ENCODE measurements around the gene CYFIP1.

CYFIP1 gene

DNA sequence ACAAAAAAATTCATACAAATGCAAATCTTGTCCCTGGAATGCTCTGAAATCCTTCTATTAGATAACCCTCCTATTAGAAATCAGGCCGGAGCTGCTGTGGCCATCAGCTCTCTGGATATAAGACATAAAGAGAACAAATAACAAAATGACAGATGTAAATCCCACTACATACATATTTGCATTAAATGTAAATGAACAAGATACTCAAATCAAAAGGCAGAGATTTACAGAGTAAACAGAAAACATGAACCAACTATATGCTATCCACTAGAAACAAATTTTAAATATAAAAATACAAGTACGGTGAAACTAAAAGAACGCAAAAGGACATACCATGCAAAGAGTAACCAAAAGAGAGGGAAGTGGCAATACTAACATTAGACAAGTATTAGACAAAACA, 10.7 kb downstream of the CYFIP1 start:
- Histone ChIP-seq H2BK12ac (ENCODE audit: low read length) (no peak overlapping the region), H4K8ac (ENCODE audit: low read depth, low read length) (no peak overlapping the region), H2BK5ac (ENCODE audit: low read length) (no peak overlapping the region), H3K4me3 (ENCODE audit: low read length in 2 of 2) (no peak overlapping the region), H3K79me1 (ENCODE audit: low read depth, low read length) (peaks cover 15% of the 10 kb centered on the region), H3K4me2 (ENCODE audit: insufficient read depth, low read length, poor library complexity, severe bottlenecking) (no peak overlapping the region), H3K27me3 (ENCODE audit: control insufficient read depth in 3 of 3, insufficient read depth in 3 of 3, low read depth in 1 of 3, low read length in 3 of 3) (no peaks in the 10 kb centered on the region), H3K36me3 (replicated peaks in 1 of 2; ENCODE audit: control insufficient read depth in 2 of 2, insufficient read depth in 2 of 2, low read length in 2 of 2) (peaks cover 3 to 7% of the 10 kb centered on the region in 2 donors), H2BK120ac (ENCODE audit: low read depth, low read length) (no peak overlapping the region), H3K4ac (ENCODE audit: low read length) (no peak overlapping the region), H3K14ac (ENCODE audit: low read length) (no peak overlapping the region), H2AK5ac (ENCODE audit: low read depth, low read length) (no peak overlapping the region), H3K23ac (ENCODE audit: low read depth, low read length, poor library complexity) (no peak overlapping the region), H3K9me3 (replicated peaks in 1 of 2; ENCODE audit: control insufficient read depth in 2 of 2, insufficient read depth in 1 of 2, low read depth in 1 of 2, low read length in 2 of 2) (peaks cover 2 to 19% of the 10 kb centered on the region in 2 donors), H2BK15ac (ENCODE audit: low read length) (no peak overlapping the region), H3K18ac (ENCODE audit: low read length) (no peak overlapping the region), H3K9ac (ENCODE audit: low read depth, low read length, poor library complexity) (no peak overlapping the region), H3K27ac (replicated peaks; ENCODE audit: low read length) (no peak overlapping the region), H2AFZ (ENCODE audit: low read length) (no peak overlapping the region), H4K91ac (ENCODE audit: low read depth, low read length, poor library complexity) (no peak overlapping the region), H3K4me1 (ENCODE audit: control insufficient read depth in 2 of 2, insufficient read depth in 1 of 2, low read depth in 1 of 2, low read length in 2 of 2) (peaks cover 0 to 1% of the 10 kb centered on the region in 2 donors)
- WGBS, 2 donors (ENCODE audit: extremely low coverage in 2 of 2, insufficient read length in 2 of 2, insufficient replicate concordance in 1 of 2), result no CpG with 5 or more reads among the region's 3 CpGs
- no peak for DNase-seq (ENCODE audit: low spot score)

- H3K14ac ChIP-seq (ENCODE audit: low read length), result no peak overlapping the region
- H3K9ac ChIP-seq (ENCODE audit: low read depth, low read length, poor library complexity), result no peak overlapping the region
- WGBS, 2 donors (ENCODE audit: extremely low coverage in 2 of 2, insufficient read length in 2 of 2, insufficient replicate concordance in 1 of 2), result no CpG with 5 or more reads among the region's 5 CpGs
- peaks cover 2 to 19% of the 10 kb centered on the region in 2 donors for H3K9me3 ChIP-seq (replicated peaks in 1 of 2; ENCODE audit: control insufficient read depth in 2 of 2, insufficient read depth in 1 of 2, low read depth in 1 of 2, low read length in 2 of 2)
- no peaks in the 10 kb centered on the region for H3K27me3 ChIP-seq (ENCODE audit: control insufficient read depth in 3 of 3, insufficient read depth in 3 of 3, low read depth in 1 of 3, low read length in 3 of 3)
- H3K4me1 ChIP-seq (ENCODE audit: control insufficient read depth in 2 of 2, insufficient read depth in 1 of 2, low read depth in 1 of 2, low read length in 2 of 2), result peaks cover 0 to 4% of the 10 kb centered on the region in 2 donors
- H3K4me3 ChIP-seq (ENCODE audit: low read length in 2 of 2), result no peak overlapping the region
- H4K91ac ChIP-seq (ENCODE audit: low read depth, low read length, poor library complexity), result no peak overlapping the region
- H3K27ac ChIP-seq (replicated peaks; ENCODE audit: low read length), result no peak overlapping the region
- H2AFZ ChIP-seq (ENCODE audit: low read length), result no peak overlapping the region
- no peak overlapping the region for H2BK120ac ChIP-seq (ENCODE audit: low read depth, low read length)
- H2BK12ac ChIP-seq (ENCODE audit: low read length), result no peak overlapping the region
- no peak overlapping the region for H2AK5ac ChIP-seq (ENCODE audit: low read depth, low read length)
- DNase-seq (ENCODE audit: low spot score), result no peak
- H3K4ac ChIP-seq (ENCODE audit: low read length), result no peak overlapping the region
- no peak overlapping the region for H2BK5ac ChIP-seq (ENCODE audit: low read length)
- H3K18ac ChIP-seq (ENCODE audit: low read length), result no peak overlapping the region
- no peak overlapping the region for H3K23ac ChIP-seq (ENCODE audit: low read depth, low read length, poor library complexity)
- H2BK15ac ChIP-seq (ENCODE audit: low read length), result no peak overlapping the region
- H3K36me3 ChIP-seq (replicated peaks in 1 of 2; ENCODE audit: control insufficient read depth in 2 of 2, insufficient read depth in 2 of 2, low read length in 2 of 2), result peaks cover 3 to 7% of the 10 kb centered on the region in 2 donors
- no peak overlapping the region for H4K8ac ChIP-seq (ENCODE audit: low read depth, low read length)
- H3K4me2 ChIP-seq (ENCODE audit: insufficient read depth, low read length, poor library complexity, severe bottlenecking), result no peak overlapping the region
- peaks cover 18% of the 10 kb centered on the region for H3K79me1 ChIP-seq (ENCODE audit: low read depth, low read length)
Measured at GRCh38 chr15:22968366-22968765, 11.8 kb downstream of the CYFIP1 start.

GRCh38 chr15:22967084-22967770, 12.9 kb downstream of the CYFIP1 start:
- Histone ChIP-seq H3K36me3 (replicated peaks in 1 of 2; ENCODE audit: control insufficient read depth in 2 of 2, insufficient read depth in 2 of 2, low read length in 2 of 2) (peaks cover 3 to 10% of the 10 kb centered on the region in 2 donors), H4K91ac (ENCODE audit: low read depth, low read length, poor library complexity) (no peak overlapping the region), H3K4me1 (ENCODE audit: control insufficient read depth in 2 of 2, insufficient read depth in 1 of 2, low read depth in 1 of 2, low read length in 2 of 2) (peaks cover 0 to 4% of the 10 kb centered on the region in 2 donors), H2BK120ac (ENCODE audit: low read depth, low read length) (no peak overlapping the region), H3K9me3 (replicated peaks in 1 of 2; ENCODE audit: control insufficient read depth in 2 of 2, insufficient read depth in 1 of 2, low read depth in 1 of 2, low read length in 2 of 2) (peaks cover 2 to 19% of the 10 kb centered on the region in 2 donors), H2BK12ac (ENCODE audit: low read length) (no peak overlapping the region), H3K4ac (ENCODE audit: low read length) (no peak overlapping the region), H3K14ac (ENCODE audit: low read length) (peak overlapping the region; percentile 38), H3K18ac (ENCODE audit: low read length) (no peak overlapping the region), H4K8ac (ENCODE audit: low read depth, low read length) (no peak overlapping the region), H3K4me3 (ENCODE audit: low read length in 2 of 2) (no peak overlapping the region), H3K23ac (ENCODE audit: low read depth, low read length, poor library complexity) (no peak overlapping the region), H2AFZ (ENCODE audit: low read length) (no peak overlapping the region), H2BK15ac (ENCODE audit: low read length) (no peak overlapping the region), H3K27me3 (ENCODE audit: control insufficient read depth in 3 of 3, insufficient read depth in 3 of 3, low read depth in 1 of 3, low read length in 3 of 3) (no peaks in the 10 kb centered on the region), H3K79me1 (ENCODE audit: low read depth, low read length) (peaks cover 18% of the 10 kb centered on the region), H3K4me2 (ENCODE audit: insufficient read depth, low read length, poor library complexity, severe bottlenecking) (no peak overlapping the region), H3K9ac (ENCODE audit: low read depth, low read length, poor library complexity) (no peak overlapping the region), H2BK5ac (ENCODE audit: low read length) (no peak overlapping the region), H2AK5ac (ENCODE audit: low read depth, low read length) (no peak overlapping the region), H3K27ac (replicated peaks; ENCODE audit: low read length) (no peak overlapping the region)
- no CpG with 5 or more reads among the region's 15 CpGs for WGBS, 2 donors (ENCODE audit: extremely low coverage in 2 of 2, insufficient read length in 2 of 2, insufficient replicate concordance in 1 of 2)
- DNase-seq (ENCODE audit: low spot score), result no peak

GRCh38 chr15:22966321-22967083, 13.7 kb downstream of the CYFIP1 start:
- no peak overlapping the region for H2BK120ac ChIP-seq (ENCODE audit: low read depth, low read length)
- H2AFZ ChIP-seq (ENCODE audit: low read length), result no peak overlapping the region
- H2BK12ac ChIP-seq (ENCODE audit: low read length), result no peak overlapping the region
- no peak overlapping the region for H2BK15ac ChIP-seq (ENCODE audit: low read length)
- no CpG with 5 or more reads among the region's 20 CpGs for WGBS, 2 donors (ENCODE audit: extremely low coverage in 2 of 2, insufficient read length in 2 of 2, insufficient replicate concordance in 1 of 2)
- H3K27ac ChIP-seq (replicated peaks; ENCODE audit: low read length), result no peak overlapping the region
- peaks cover 3 to 10% of the 10 kb centered on the region in 2 donors for H3K36me3 ChIP-seq (replicated peaks in 1 of 2; ENCODE audit: control insufficient read depth in 2 of 2, insufficient read depth in 2 of 2, low read length in 2 of 2)
- H3K9ac ChIP-seq (ENCODE audit: low read depth, low read length, poor library complexity), result no peak overlapping the region
- H4K91ac ChIP-seq (ENCODE audit: low read depth, low read length, poor library complexity), result no peak overlapping the region
- no peak overlapping the region for H3K4me3 ChIP-seq (ENCODE audit: low read length in 2 of 2)
- DNase-seq (ENCODE audit: low spot score), result no peak
- peaks cover 2 to 15% of the 10 kb centered on the region in 2 donors for H3K9me3 ChIP-seq (replicated peaks in 1 of 2; ENCODE audit: control insufficient read depth in 2 of 2, insufficient read depth in 1 of 2, low read depth in 1 of 2, low read length in 2 of 2)
- H3K4me2 ChIP-seq (ENCODE audit: insufficient read depth, low read length, poor library complexity, severe bottlenecking), result no peak overlapping the region
- no peaks in the 10 kb centered on the region for H3K27me3 ChIP-seq (ENCODE audit: control insufficient read depth in 3 of 3, insufficient read depth in 3 of 3, low read depth in 1 of 3, low read length in 3 of 3)
- H2BK5ac ChIP-seq (ENCODE audit: low read length), result no peak overlapping the region
- peaks cover 0 to 4% of the 10 kb centered on the region in 2 donors for H3K4me1 ChIP-seq (ENCODE audit: control insufficient read depth in 2 of 2, insufficient read depth in 1 of 2, low read depth in 1 of 2, low read length in 2 of 2)
- H3K14ac ChIP-seq (ENCODE audit: low read length), result no peak overlapping the region
- no peak overlapping the region for H2AK5ac ChIP-seq (ENCODE audit: low read depth, low read length)
- H4K8ac ChIP-seq (ENCODE audit: low read depth, low read length), result no peak overlapping the region
- no peak overlapping the region for H3K23ac ChIP-seq (ENCODE audit: low read depth, low read length, poor library complexity)
- H3K4ac ChIP-seq (ENCODE audit: low read length), result no peak overlapping the region
- peak overlapping the region; percentile 15 for H3K18ac ChIP-seq (ENCODE audit: low read length)
- peaks cover 18% of the 10 kb centered on the region for H3K79me1 ChIP-seq (ENCODE audit: low read depth, low read length)

Measured in neuronal stem cell (in vitro differentiated cells).